CD14-positive monocyte (primary cell): ENCODE measurements around the gene KRTAP9-8. TPM values are rescaled to one million over a fixed set of nuclear protein-coding genes. Genes with fewer than 3 reads are reported as not detected.

Experiments used
- DNase-seq, 3 donors: peaks; one replicate each; pipeline ENCODE4 v3.0.0-alpha.2; 2011 to 2022
- H2AFZ ChIP-seq: 2 replicates; pipeline ENCODE4 v1.6.0; 2012; ENCODE audit warnings: mild to moderate bottlenecking, low read depth, low read length, inconsistent platforms; ENCODE audit not compliant: insufficient read depth, poor library complexity, severe bottlenecking
- H3K27ac ChIP-seq, 2 donors: 1 replicate in 1 of 2; 2 replicates in 1 of 2; pipeline ENCODE4 v1.5.1; 2012 to 2013; ENCODE audit warnings: low read length in 2 of 2, control low read depth in 1 of 2, inconsistent platforms in 1 of 2, low read depth in 1 of 2, mild to moderate bottlenecking in 1 of 2
- H3K27me3 ChIP-seq, 2 donors: one replicate each; pipeline versions ENCODE4 v1.6.0 to v1.6.1; 2011 to 2013; ENCODE audit warnings: low read length in 2 of 2; ENCODE audit not compliant: control insufficient read depth in 2 of 2, insufficient read depth in 2 of 2
- H3K36me3 ChIP-seq, 2 donors: replicated peaks in 1 of 2; 1 replicate in 1 of 2; 2 replicates in 1 of 2; pipeline versions ENCODE4 v1.5.1 to v1.6.1; 2012 to 2013; ENCODE audit warnings: low read length in 2 of 2, control low read depth in 1 of 2, inconsistent platforms in 1 of 2, mild to moderate bottlenecking in 1 of 2; ENCODE audit not compliant: insufficient read depth in 2 of 2, control insufficient read depth in 1 of 2
- H3K4me1 ChIP-seq, 2 donors: 1 replicate in 1 of 2; 2 replicates in 1 of 2; pipeline versions ENCODE4 v1.5.1 to v1.6.1; 2012 to 2013; ENCODE audit warnings: low read length in 2 of 2, control low read depth in 1 of 2, inconsistent platforms in 1 of 2, mild to moderate bottlenecking in 1 of 2, moderate library complexity in 1 of 2; ENCODE audit not compliant: insufficient read depth in 2 of 2, control insufficient read depth in 1 of 2
- H3K4me2 ChIP-seq: replicated peaks from 2 replicates; pipeline ENCODE3; 2012; ENCODE audit warnings: low read length, moderate library complexity, mild to moderate bottlenecking; ENCODE audit not compliant: poor library complexity, severe bottlenecking; ENCODE audit errors: extremely low read depth
- H3K4me3 ChIP-seq, 3 experiments: fragments of 200-600 bp in 1 of 3; sonication (generic) in 1 of 3; replicated peaks in 1 of 3; 1 replicate in 2 of 3; 2 replicates in 1 of 3; pipeline ENCODE4 v1.5.1; 2011 to 2013; ENCODE audit warnings: low read length in 3 of 3, mild to moderate bottlenecking in 3 of 3, control low read depth in 2 of 3, low read depth in 2 of 3, inconsistent platforms in 1 of 3, moderate library complexity in 1 of 3
- H3K79me2 ChIP-seq: 2 replicates; pipeline ENCODE4 v1.6.0; 2012; ENCODE audit warnings: mild to moderate bottlenecking, control low read depth, inconsistent platforms, low read length, moderate library complexity; ENCODE audit not compliant: insufficient read depth
- H3K9ac ChIP-seq: 2 replicates; pipeline ENCODE4 v1.6.0; 2017; ENCODE audit warnings: low read length, mild to moderate bottlenecking; ENCODE audit not compliant: insufficient read depth, poor library complexity, severe bottlenecking
- H3K9me3 ChIP-seq, 2 donors: replicated peaks in 1 of 2; 1 replicate in 1 of 2; 2 replicates in 1 of 2; pipeline versions ENCODE4 v1.5.1 to v1.6.1; 2012 to 2013; ENCODE audit warnings: low read length in 2 of 2, control low read depth in 1 of 2; ENCODE audit not compliant: control insufficient read depth in 1 of 2, insufficient read depth in 1 of 2
- H4K20me1 ChIP-seq: 2 replicates; pipeline ENCODE4 v1.6.0; 2012; ENCODE audit warnings: mild to moderate bottlenecking, low read length, control low read depth, moderate library complexity; ENCODE audit not compliant: insufficient read depth
- H3K27ac Mint-ChIP-seq, 7 donors: one replicate each; pipeline ENCODE4 v1.8.0; 2020; ENCODE audit warnings: mild to moderate bottlenecking in 7 of 7, mixed read lengths in 7 of 7, moderate library complexity in 6 of 7, inconsistent platforms in 2 of 7
- H3K27me3 Mint-ChIP-seq, 3 donors: one replicate each; pipeline ENCODE4 v1.8.0; 2021 to 2022; ENCODE audit warnings: low read depth in 3 of 3, mild to moderate bottlenecking in 3 of 3, mixed read lengths in 3 of 3, moderate library complexity in 3 of 3, inconsistent platforms in 1 of 3
- H3K36me3 Mint-ChIP-seq, 2 donors: one replicate each; pipeline ENCODE4 v1.8.0; 2020; ENCODE audit warnings: mixed read lengths in 2 of 2, inconsistent platforms in 1 of 2, mild to moderate bottlenecking in 1 of 2
- H3K4me1 Mint-ChIP-seq: one replicate; pipeline ENCODE4 v1.8.0; 2020; ENCODE audit warnings: mild to moderate bottlenecking, mixed read lengths
- H3K4me3 Mint-ChIP-seq, 2 donors: one replicate each; pipeline ENCODE4 v1.8.0; 2020; ENCODE audit warnings: mild to moderate bottlenecking in 2 of 2, mixed read lengths in 2 of 2, moderate library complexity in 1 of 2
- H3K9me3 Mint-ChIP-seq, 7 donors: one replicate each; pipeline ENCODE4 v1.8.0; 2020 to 2022; ENCODE audit warnings: mixed read lengths in 7 of 7, mild to moderate bottlenecking in 6 of 7, moderate library complexity in 6 of 7, inconsistent platforms in 2 of 7
- CTCF ChIP-seq: fragments of 200-600 bp; IDR thresholded peaks from one replicate; pipeline ENCODE4 v1.8.0; 2022; ENCODE audit warnings: antibody characterized with exemption, mild to moderate bottlenecking
- WGBS: methylation state at CpG from one replicate; pipeline ENCODE4 v1.1.5; 2013; ENCODE audit warnings: missing lambda C conversion rate; ENCODE audit not compliant: insufficient coverage; 5-methylcytosine and 5-hydroxymethylcytosine counted together
- intact Hi-C, 2 donors: fragments of 100-400 bp; cut with micrococcal nuclease; formaldehyde crosslinking; loops; one replicate each; pipeline versions ENCODE4 v1.15.0 to v1.15.1; 2023
- polyA plus RNA-seq, 3 donors: library from polyadenylated mRNA; depleted of rRNA in 1 of 3; unstranded in 2 of 3; stranded (reverse) in 1 of 3; fragments of 300-500 nt in 2 of 3; fragments of >200 nt in 1 of 3; fragmentation: Illumina TruSeq in 2 of 3; gene quantifications; 1 replicate in 2 of 3; 2 replicates in 1 of 3; pipeline ENCODE4 v1.2.3, GENCODE V29; 2012 to 2021

The KRTAP9-8 gene
- polyA plus RNA-seq, 3 donors, result not detected

DNA sequence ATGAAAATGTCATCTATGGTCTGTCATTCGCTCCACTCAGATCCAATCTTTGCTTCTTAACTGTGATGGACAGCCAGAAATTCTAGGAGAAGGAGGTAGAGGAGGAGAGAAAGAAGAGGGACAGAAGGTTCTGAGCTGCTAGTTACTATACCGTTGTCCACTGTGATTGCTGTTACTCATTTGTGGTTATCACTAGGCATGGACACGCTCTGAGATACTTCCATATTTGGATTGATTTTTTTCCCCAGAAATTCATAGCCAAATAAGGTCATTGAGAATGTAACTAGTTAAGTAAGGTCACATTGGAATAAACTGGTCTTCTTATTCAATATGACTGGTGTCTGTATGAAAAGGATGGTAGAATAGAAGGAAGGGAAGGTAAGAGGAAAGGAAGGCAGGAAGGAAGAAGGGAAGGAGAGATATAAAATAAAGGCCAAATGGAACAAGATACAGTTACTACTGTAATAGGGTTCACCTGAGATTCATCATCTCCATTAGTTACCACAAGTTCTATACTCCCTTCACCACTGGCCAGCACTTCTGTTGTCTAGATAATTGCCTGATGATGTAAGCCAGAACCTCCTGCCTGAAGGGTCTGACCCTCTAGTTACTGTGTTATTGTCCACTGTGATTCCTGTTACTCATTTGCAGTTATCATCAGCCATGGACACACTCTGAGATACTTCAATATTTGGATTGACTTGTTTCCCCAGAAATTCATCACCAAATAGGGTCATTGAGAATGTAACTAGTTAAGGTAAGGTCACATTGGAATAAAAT lies 40.6 kb downstream of the KRTAP9-8 start:
- H3K9me3 ChIP-seq, result no peaks in the 10 kb centered on the region
- no peak for TF ChIP-seq CTCF
- H3K79me2 ChIP-seq, result no peaks in the 10 kb centered on the region
- H2AFZ ChIP-seq, result no peak overlapping the region
- 100% methylated on average over 1 of the region's 3 CpGs for WGBS
- Mint-ChIP-seq H3K27me3 (peaks cover 0 to 13% (median 10%) of the 10 kb centered on the region in 3 donors), H3K4me3 (no peak overlapping the region), H3K4me1 (no peaks in the 10 kb centered on the region), H3K27ac (no peak overlapping the region), H3K36me3 (no peaks in the 10 kb centered on the region), H3K9me3 (peaks cover 0 to 2% (median 0%) of the 10 kb centered on the region in 7 donors)
- no peak for DNase-seq
- H4K20me1 ChIP-seq, result no peaks in the 10 kb centered on the region
- H3K4me3 ChIP-seq, result no peak overlapping the region
- intact Hi-C loops, result no loop called here
- H3K27ac ChIP-seq, result no peak overlapping the region
- no peak overlapping the region for H3K9ac ChIP-seq
- no peaks in the 10 kb centered on the region for H3K36me3 ChIP-seq
- H3K4me2 ChIP-seq, result no peak overlapping the region
- no peaks in the 10 kb centered on the region for H3K4me1 ChIP-seq
- H3K27me3 ChIP-seq, result peaks cover 11 to 12% of the 10 kb centered on the region in 2 donors

GRCh38 chr17:41284043-41284442 lies 46.2 kb downstream of the KRTAP9-8 start:
- no peak for TF ChIP-seq CTCF
- no peaks in the 10 kb centered on the region for H3K9me3 ChIP-seq
- peak overlapping the region in 1 of 7 donors; percentile 32 for H3K27ac Mint-ChIP-seq
- WGBS, result 43% methylated on average over 1 of the region's 3 CpGs
- no peak overlapping the region for H3K4me3 Mint-ChIP-seq
- H3K4me1 Mint-ChIP-seq, result peaks cover 22% of the 10 kb centered on the region
- H3K27me3 ChIP-seq, result peaks cover 11 to 13% of the 10 kb centered on the region in 2 donors
- no peaks in the 10 kb centered on the region for H3K36me3 ChIP-seq
- no peak for DNase-seq
- no peaks in the 10 kb centered on the region for H4K20me1 ChIP-seq
- intact Hi-C loops, result no loop called here
- H3K36me3 Mint-ChIP-seq, result no peaks in the 10 kb centered on the region
- H3K79me2 ChIP-seq, result no peaks in the 10 kb centered on the region
- no peak overlapping the region for H3K9ac ChIP-seq
- no peak overlapping the region for H3K27ac ChIP-seq
- no peak overlapping the region for H3K4me2 ChIP-seq
- no peak overlapping the region for H2AFZ ChIP-seq
- peaks cover 2 to 5% (median 2%) of the 10 kb centered on the region in 3 donors for H3K27me3 Mint-ChIP-seq
- peaks cover 19 to 31% of the 10 kb centered on the region in 2 donors for H3K4me1 ChIP-seq
- H3K4me3 ChIP-seq, result no peak overlapping the region
- peaks cover 0 to 4% (median 0%) of the 10 kb centered on the region in 7 donors for H3K9me3 Mint-ChIP-seq
